ENCODE results near the gene HTR3A. TPM values are rescaled to one million over a fixed set of nuclear protein-coding genes. Genes with fewer than 3 reads are reported as not detected.
"Not testable (repeated sequence)": the region's sequence is repeated elsewhere in the genome, so short reads cannot be mapped to it uniquely, and the experiment has no call there.

HTR3A gene
- total RNA-seq, 1 donor from 2014 or later, result not detected

DNA sequence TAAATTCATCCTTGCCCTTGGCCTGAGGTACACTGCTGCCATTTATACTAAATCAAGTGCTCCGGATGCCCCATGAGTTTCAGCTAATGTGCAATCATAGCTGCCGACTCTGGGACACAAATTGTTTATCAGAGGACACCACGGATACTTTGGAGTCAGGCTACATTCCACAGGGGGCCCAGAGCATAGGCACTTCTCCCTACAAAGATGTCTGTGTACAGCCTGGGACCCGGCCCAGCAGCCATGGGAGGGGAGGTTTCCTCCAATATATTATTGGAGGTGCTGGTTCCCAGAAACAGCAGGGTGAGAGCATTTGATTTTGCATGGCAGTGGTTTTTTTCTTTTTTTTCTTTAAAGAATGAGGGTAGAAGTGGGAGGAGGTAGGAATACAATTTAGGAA, 39.0 kb upstream of the HTR3A start:
- Mint-ChIP-seq H3K4me3 (no peak overlapping the region), H3K4me1 (no peaks in the 10 kb centered on the region), H3K9me3 (no peaks in the 10 kb centered on the region), H3K27me3 (ENCODE audit: low read depth) (peaks cover 36% of the 10 kb centered on the region), H3K27ac (no peak overlapping the region), H3K36me3 (no peaks in the 10 kb centered on the region)
- TF ChIP-seq CTCF (IDR thresholded peaks at IDR 0.05; ENCODE audit: unreplicated experiment), result no peak
- no peak for DNase-seq (ENCODE audit: low spot score in 2 of 2, unreplicated experiment in 2 of 2)

GRCh38 chr11:113937918-113938317, 37.0 kb upstream of the HTR3A start:
- no peaks in the 10 kb centered on the region for H3K36me3 Mint-ChIP-seq
- no peak overlapping the region for H3K4me3 Mint-ChIP-seq
- TF ChIP-seq CTCF (IDR thresholded peaks at IDR 0.05; ENCODE audit: unreplicated experiment), result no peak
- no peak overlapping the region for H3K27ac Mint-ChIP-seq
- no peaks in the 10 kb centered on the region for H3K9me3 Mint-ChIP-seq
- DNase-seq (ENCODE audit: low spot score in 2 of 2, unreplicated experiment in 2 of 2), result no peak
- peaks cover 36% of the 10 kb centered on the region for H3K27me3 Mint-ChIP-seq (ENCODE audit: low read depth)
- H3K4me1 Mint-ChIP-seq, result no peaks in the 10 kb centered on the region

DNA sequence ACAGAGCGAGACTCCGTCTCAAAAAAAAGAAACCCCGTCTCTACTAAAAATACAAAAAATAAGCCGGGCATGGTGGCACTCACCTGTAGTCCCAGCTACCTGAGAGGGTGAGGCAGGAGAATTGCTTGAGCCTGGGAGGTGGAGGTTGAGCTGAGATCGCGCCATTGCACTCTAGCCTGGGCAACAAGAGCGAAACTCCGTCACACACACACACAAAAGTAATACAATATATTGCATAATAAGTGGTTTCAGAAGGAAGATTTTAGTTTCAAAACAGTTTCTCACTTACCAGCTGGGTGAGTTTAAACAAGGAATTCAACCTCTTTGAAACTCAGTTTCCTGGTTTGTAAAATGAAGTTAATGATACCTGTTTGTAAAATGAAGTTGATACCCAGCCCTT, 32.7 kb upstream of the HTR3A start:
- H3K9me3 Mint-ChIP-seq, result no peaks in the 10 kb centered on the region
- TF ChIP-seq CTCF (IDR thresholded peaks at IDR 0.05; ENCODE audit: unreplicated experiment), result no peak
- no peak overlapping the region for H3K27ac Mint-ChIP-seq
- peaks cover 25% of the 10 kb centered on the region for H3K27me3 Mint-ChIP-seq (ENCODE audit: low read depth)
- no peak for DNase-seq (ENCODE audit: low spot score in 2 of 2, unreplicated experiment in 2 of 2)
- no peaks in the 10 kb centered on the region for H3K36me3 Mint-ChIP-seq
- H3K4me3 Mint-ChIP-seq, result no peak overlapping the region
- H3K4me1 Mint-ChIP-seq, result no peaks in the 10 kb centered on the region

DNA sequence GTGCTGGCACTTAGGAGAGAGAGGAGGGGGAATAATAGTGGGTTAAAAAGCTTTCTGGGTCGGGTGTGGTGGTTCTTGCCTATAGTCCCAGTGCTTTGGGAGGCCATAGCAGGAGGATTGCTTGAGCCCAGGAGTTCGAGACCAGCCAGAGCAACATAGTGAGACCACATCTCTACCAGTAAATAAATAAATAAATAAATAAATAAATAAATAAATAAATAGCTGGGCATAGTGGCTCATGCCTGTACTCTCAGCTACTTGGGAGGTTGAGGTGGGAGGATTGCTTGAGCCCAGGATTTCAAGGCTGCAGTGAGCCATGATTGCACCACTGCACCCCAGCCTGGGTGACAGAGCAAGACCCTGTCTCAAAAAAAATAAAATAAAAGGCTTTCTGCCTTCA, 28.7 kb upstream of the HTR3A start:
- H3K9me3 Mint-ChIP-seq; H3K4me1 Mint-ChIP-seq; H3K36me3 Mint-ChIP-seq; H3K27ac Mint-ChIP-seq; H3K4me3 Mint-ChIP-seq; DNase-seq (ENCODE audit: low spot score in 2 of 2, unreplicated experiment in 2 of 2): not testable (repeated sequence)
- H3K27me3 Mint-ChIP-seq (ENCODE audit: low read depth), result peaks cover 29% of the 10 kb centered on the region

GRCh38 chr11:113947994-113948393, 26.9 kb upstream of the HTR3A start:
- Mint-ChIP-seq H3K27me3 (ENCODE audit: low read depth) (peaks cover 45% of the 10 kb centered on the region), H3K36me3 (no peaks in the 10 kb centered on the region), H3K4me1 (no peaks in the 10 kb centered on the region), H3K4me3 (no peak overlapping the region), H3K27ac (no peak overlapping the region), H3K9me3 (no peaks in the 10 kb centered on the region)
- no peak for TF ChIP-seq CTCF (IDR thresholded peaks at IDR 0.05; ENCODE audit: unreplicated experiment)
- no peak for DNase-seq (ENCODE audit: low spot score in 2 of 2, unreplicated experiment in 2 of 2)

DNA sequence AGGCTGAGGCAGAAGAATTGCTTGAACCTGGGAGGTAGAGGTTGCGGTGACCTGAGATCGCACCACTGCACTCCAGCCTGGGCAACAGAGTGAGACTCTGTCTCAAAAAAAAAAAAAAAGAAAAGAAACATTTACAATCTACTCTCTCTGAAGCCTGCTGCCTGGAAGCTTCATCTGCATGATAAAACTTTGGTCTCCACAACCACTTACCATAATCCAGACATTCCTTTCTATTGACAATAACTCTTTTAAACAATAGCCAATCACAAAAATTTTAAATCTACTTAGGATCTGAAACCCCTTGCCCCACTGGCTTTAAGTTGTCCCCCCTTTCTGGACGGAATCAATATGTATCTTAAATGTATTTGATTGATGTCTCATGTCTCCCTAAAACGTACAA, 25.0 kb upstream of the HTR3A start:
- no peaks in the 10 kb centered on the region for H3K36me3 Mint-ChIP-seq
- no peak for TF ChIP-seq CTCF (IDR thresholded peaks at IDR 0.05; ENCODE audit: unreplicated experiment)
- H3K9me3 Mint-ChIP-seq, result no peaks in the 10 kb centered on the region
- H3K4me3 Mint-ChIP-seq, result no peak overlapping the region
- peaks cover 55% of the 10 kb centered on the region for H3K27me3 Mint-ChIP-seq (ENCODE audit: low read depth)
- no peak for DNase-seq (ENCODE audit: low spot score in 2 of 2, unreplicated experiment in 2 of 2)
- H3K27ac Mint-ChIP-seq, result no peak overlapping the region
- H3K4me1 Mint-ChIP-seq, result no peaks in the 10 kb centered on the region

All from mesothelial cell of epicardium (in vitro differentiated cells).